ENCODE data around the gene PCDH15.

DNA sequence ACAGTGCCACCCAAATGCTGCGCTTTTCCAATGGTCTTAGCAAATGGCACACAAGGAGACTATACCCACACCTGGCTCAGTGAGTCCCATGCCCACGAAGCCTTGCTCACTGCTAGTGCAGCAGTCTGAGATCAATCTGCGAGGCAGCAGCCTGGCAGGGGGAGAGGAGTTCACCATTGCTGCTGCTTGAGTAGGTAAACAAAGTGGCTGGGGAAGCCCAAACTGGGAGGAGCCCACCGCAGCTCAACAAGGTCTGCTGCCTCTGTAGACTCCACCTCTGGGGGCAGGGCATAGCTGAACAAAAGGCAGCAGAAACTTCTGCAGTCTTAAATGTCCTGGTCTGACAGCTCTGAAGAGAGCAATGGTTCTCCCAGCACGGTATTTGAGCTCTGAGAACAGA is 891.2 kb downstream of the PCDH15 start:
- TF ChIP-seq, protein P1, sequence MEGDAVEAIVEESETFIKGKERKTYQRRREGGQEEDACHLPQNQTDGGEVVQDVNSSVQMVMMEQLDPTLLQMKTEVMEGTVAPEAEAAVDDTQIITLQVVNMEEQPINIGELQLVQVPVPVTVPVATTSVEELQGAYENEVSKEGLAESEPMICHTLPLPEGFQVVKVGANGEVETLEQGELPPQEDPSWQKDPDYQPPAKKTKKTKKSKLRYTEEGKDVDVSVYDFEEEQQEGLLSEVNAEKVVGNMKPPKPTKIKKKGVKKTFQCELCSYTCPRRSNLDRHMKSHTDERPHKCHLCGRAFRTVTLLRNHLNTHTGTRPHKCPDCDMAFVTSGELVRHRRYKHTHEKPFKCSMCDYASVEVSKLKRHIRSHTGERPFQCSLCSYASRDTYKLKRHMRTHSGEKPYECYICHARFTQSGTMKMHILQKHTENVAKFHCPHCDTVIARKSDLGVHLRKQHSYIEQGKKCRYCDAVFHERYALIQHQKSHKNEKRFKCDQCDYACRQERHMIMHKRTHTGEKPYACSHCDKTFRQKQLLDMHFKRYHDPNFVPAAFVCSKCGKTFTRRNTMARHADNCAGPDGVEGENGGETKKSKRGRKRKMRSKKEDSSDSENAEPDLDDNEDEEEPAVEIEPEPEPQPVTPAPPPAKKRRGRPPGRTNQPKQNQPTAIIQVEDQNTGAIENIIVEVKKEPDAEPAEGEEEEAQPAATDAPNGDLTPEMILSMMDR (conservative IDR thresholded peaks at IDR 0.05; ENCODE audit: low read depth, low read length): no peak
- no peak for TF ChIP-seq POLR2A (IDR thresholded peaks at IDR 0.05; ENCODE audit: low read depth, low read length)
- TF ChIP-seq RCOR1 (IDR thresholded peaks at IDR 0.05; ENCODE audit: insufficient replicate concordance, low read length): no peak

All from IMR-90 (cell line).